Kidney (tissue), 14 donors: ENCODE results near the gene SLC3A2. TPM values are rescaled to one million over a fixed set of nuclear protein-coding genes. Genes with fewer than 3 reads are reported as not detected.

Experiments used
- DNase-seq, 5 donors: peaks; one replicate each; pipeline ENCODE4 v3.0.0-alpha.2; 2013 to 2020
- FAIRE-seq: peaks from 2 replicates; lab custom pipeline; 2012; peaks lifted over from hg19 to GRCh38; lab: Jason Lieb, UNC
- H3K27ac ChIP-seq, 2 donors: one replicate each; pipeline ENCODE4 v1.7.0; 2013; ENCODE audit warnings: low read depth in 2 of 2, low read length in 2 of 2, inconsistent platforms in 1 of 2
- H3K27me3 ChIP-seq: one replicate; pipeline ENCODE4 v1.7.1; 2013; ENCODE audit warnings: low read length, inconsistent platforms; ENCODE audit not compliant: control insufficient read depth, insufficient read depth
- H3K36me3 ChIP-seq, 3 donors: one replicate each; pipeline versions ENCODE4 v1.7.0 to v1.7.1; 2013; ENCODE audit warnings: low read length in 3 of 3, control low read depth in 1 of 3, inconsistent platforms in 1 of 3; ENCODE audit not compliant: insufficient read depth in 3 of 3, control insufficient read depth in 2 of 3
- H3K4me1 ChIP-seq, 3 donors: one replicate each; pipeline versions ENCODE4 v1.7.0 to v1.7.1; 2013; ENCODE audit warnings: low read length in 3 of 3, inconsistent platforms in 1 of 3, low read depth in 1 of 3; ENCODE audit not compliant: control insufficient read depth in 2 of 3, insufficient read depth in 2 of 3
- H3K4me3 ChIP-seq, 3 donors: one replicate each; pipeline versions ENCODE4 v1.7.0 to v1.8.1; 2013; ENCODE audit warnings: low read length in 3 of 3, control low read depth in 1 of 3, inconsistent platforms in 1 of 3
- H3K9ac ChIP-seq, 3 donors: one replicate each; pipeline versions ENCODE4 v1.7.0 to v1.7.1; 2013; ENCODE audit warnings: low read length in 3 of 3, control low read depth in 1 of 3, inconsistent platforms in 1 of 3
- H3K9me3 ChIP-seq, 3 donors: one replicate each; pipeline versions ENCODE4 v1.7.0 to v1.7.1; 2013; ENCODE audit warnings: low read length in 3 of 3, control low read depth in 1 of 3, inconsistent platforms in 1 of 3; ENCODE audit not compliant: control insufficient read depth in 2 of 3, insufficient read depth in 1 of 3
- intact Hi-C: fragments of 100-400 bp; cut with DNase I; formaldehyde crosslinking; loops from one replicate; pipeline ENCODE4 v1.11.1; 2022
- polyA plus RNA-seq: library from polyadenylated mRNA; stranded (reverse); fragments of 350-450 nt; fragmentation: Illumina TruSeq; extraction: RNeasy Lipid Tissue Mini Kit (QIAGEN cat#74804); gene quantifications from one replicate; pipeline ENCODE4 v1.2.3, GENCODE V29; 2014; ENCODE audit warnings: low read depth, low replicate concordance; ENCODE audit not compliant: insufficient read depth
- total RNA-seq: library from RNA; stranded (reverse); fragmentation: NEBNext Ultra II Directional; extraction: Animal tissue kit (Norgen Biotek cat#: 25700); gene quantifications from one replicate; pipeline ENCODE4 v1.2.1, GENCODE V29; 2021
- TF ChIP-seq, protein P1 (sequence below): IDR thresholded peaks from 3 replicates; pipeline ENCODE4 v1.5.1; 2012; ENCODE audit warnings: mild to moderate bottlenecking, moderate library complexity, borderline replicate concordance; ENCODE audit not compliant: insufficient read depth; ENCODE audit errors: extremely low read depth
- donor health status: control.
- donor health status: control.
- donor health status: control.
- donor health status: control.
- donor health status: control.
- donor health status: DM: yes; HTN: yes; CAD: no.
- donor health status: Normal renal cell carcinoma (clear cell type).

SLC3A2 gene
- total and polyA plus RNA-seq, 2 donors from 2014 or later: 203 to 299 TPM

DNA sequence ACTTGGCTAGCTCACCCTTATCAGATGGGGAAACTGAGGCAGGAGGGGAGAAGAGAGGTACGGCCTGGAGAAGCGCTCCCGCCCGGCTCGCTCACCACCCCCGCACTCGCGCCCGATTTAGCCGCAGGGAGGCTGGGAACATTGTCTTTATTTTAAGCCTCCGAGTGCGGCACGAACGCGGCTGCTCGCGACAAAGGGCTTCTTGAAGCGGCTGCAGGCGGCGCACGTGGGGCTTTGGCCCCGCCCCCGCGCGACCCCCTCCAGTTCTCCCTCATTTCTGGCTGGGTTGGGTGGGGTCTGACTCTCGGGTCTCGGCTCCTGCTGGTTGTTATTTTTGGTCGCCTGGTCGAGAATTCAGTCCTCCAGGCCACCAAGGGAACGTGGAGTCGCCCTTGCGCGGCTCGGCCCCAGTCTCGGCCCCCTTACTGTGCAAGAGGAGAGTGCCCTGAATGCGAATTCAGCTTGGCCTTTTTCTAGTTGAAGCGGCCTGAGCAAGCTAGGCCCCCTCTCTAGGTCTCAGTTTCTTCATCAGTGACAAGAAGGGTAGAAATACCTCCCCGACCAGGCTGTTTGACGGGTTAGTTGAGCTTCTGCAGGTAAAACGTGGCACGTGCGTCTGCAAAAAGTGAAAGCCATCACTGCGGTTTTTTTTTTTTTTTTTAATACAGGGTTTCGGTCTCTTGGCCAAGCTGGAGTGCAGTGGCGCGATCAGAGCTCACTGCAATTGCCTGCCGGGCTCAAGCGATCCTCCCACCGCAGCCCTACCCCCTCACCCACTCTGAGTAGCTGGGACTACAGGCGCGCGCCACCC, 43.1 kb downstream of the SLC3A2 start:
- FAIRE-seq: no peak
- peaks cover 31% of the 10 kb centered on the region for H3K27me3 ChIP-seq

DNA sequence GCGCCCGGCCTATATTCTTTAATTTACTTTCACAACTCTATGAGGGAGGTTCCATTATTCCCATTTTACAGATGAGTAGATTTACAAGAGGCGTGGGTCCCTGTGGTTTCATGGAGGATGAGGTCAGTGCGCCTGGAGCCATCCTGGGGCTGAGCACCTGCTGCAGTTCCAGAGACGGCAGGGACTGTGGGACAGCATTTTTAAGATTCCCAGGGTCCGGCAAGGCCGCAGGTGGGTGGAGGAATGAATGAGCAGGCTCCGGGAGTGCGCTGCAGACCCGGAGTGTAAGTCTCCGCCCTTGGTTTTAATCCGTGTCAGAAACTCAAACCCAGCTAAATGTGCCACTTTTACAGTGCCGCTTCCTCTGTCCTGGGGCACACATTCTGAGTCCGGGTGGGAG, 44.6 kb downstream of the SLC3A2 start:
- TF ChIP-seq, protein P1, sequence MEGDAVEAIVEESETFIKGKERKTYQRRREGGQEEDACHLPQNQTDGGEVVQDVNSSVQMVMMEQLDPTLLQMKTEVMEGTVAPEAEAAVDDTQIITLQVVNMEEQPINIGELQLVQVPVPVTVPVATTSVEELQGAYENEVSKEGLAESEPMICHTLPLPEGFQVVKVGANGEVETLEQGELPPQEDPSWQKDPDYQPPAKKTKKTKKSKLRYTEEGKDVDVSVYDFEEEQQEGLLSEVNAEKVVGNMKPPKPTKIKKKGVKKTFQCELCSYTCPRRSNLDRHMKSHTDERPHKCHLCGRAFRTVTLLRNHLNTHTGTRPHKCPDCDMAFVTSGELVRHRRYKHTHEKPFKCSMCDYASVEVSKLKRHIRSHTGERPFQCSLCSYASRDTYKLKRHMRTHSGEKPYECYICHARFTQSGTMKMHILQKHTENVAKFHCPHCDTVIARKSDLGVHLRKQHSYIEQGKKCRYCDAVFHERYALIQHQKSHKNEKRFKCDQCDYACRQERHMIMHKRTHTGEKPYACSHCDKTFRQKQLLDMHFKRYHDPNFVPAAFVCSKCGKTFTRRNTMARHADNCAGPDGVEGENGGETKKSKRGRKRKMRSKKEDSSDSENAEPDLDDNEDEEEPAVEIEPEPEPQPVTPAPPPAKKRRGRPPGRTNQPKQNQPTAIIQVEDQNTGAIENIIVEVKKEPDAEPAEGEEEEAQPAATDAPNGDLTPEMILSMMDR: no peak
- FAIRE-seq: no peak
- no peak for DNase-seq
- Histone ChIP-seq H3K27me3 (peaks cover 31% of the 10 kb centered on the region), H3K9me3 (no peaks in the 10 kb centered on the region), H3K4me3 (no peak overlapping the region), H3K36me3 (no peaks in the 10 kb centered on the region), H3K9ac (no peak overlapping the region), H3K4me1 (peaks cover 0 to 11% (median 0%) of the 10 kb centered on the region in 3 donors), H3K27ac (no peak overlapping the region)
- intact Hi-C loops: no loop called here

More for the DNA sequence above, 43.1 kb downstream of the SLC3A2 start:
- no peak overlapping the region for H3K27ac ChIP-seq
- H3K4me1 ChIP-seq: peaks cover 0 to 11% (median 0%) of the 10 kb centered on the region in 3 donors
- H3K9me3 ChIP-seq: no peaks in the 10 kb centered on the region
- H3K4me3 ChIP-seq: peak overlapping the region in 2 of 3 donors; percentile 23 to 32
- intact Hi-C loops: no loop called here
- TF ChIP-seq, protein P1: no peak
- H3K36me3 ChIP-seq: no peaks in the 10 kb centered on the region
- DNase-seq: peak in 4 of 5 donors; percentile 37 to 75 (median 65)
- no peak overlapping the region for H3K9ac ChIP-seq

DNA sequence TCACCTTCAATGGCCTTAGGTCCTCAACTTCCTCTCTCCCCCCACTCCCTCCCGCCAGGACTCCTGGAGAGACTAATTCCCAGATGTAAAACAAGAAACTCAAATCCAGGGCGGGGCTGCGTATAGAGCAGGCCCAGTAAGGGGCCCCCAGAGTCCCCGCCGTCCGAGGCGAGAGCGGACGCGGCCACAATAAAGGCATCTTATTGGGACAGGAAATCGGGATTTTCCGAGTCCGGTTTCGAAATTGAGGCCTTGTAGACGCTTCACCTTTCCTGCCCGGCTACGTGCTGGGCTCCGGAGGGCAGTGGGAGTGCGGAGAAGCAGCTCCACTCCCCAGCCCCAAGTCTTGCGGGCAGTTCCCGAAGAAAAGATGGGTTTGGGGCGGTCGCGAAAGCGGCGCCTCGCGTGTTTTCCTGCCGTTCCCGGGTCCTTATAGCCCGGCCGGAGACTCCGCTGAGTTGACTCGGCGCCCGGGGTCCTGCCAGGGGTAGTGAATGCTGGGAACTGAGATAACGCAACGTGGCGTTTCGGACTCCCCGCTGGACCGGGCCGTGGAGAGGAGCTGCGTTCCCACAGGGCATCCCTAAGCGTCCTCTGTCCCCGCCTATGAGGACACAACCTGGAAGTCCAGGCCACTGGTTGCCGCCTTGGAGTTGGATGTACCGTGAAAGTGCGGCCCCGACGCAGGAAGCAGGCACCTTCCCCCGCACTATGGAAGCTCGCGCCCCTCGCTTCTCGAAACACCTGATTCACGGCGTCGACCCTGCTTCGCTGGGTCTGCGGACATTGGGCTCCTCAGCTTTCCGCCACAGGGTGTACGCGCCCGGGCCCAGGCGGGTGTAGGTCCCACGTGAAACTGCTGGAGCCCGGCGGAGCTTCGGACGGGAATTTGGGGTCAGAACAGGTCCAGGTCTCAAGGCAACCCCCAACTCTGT, 45.3 kb downstream of the SLC3A2 start:
- DNase-seq: peak in 3 of 5 donors; percentile 52 to 77 (median 55)
- Histone ChIP-seq H3K9ac (no peak overlapping the region), H3K4me3 (peak overlapping the region in 2 of 3 donors; percentile 23 to 31), H3K4me1 (peaks cover 0 to 11% (median 0%) of the 10 kb centered on the region in 3 donors), H3K36me3 (no peaks in the 10 kb centered on the region), H3K9me3 (no peaks in the 10 kb centered on the region), H3K27ac (no peak overlapping the region), H3K27me3 (peaks cover 31% of the 10 kb centered on the region)
- TF ChIP-seq, protein P1: no peak
- intact Hi-C loops: no loop called here
- FAIRE-seq: no peak
